Measurements from ENCODE around the gene AZU1.
"Not testable (repeated sequence)": the region's sequence is repeated elsewhere in the genome, so short reads cannot be mapped to it uniquely, and the experiment has no call there.

The AZU1 gene

DNA sequence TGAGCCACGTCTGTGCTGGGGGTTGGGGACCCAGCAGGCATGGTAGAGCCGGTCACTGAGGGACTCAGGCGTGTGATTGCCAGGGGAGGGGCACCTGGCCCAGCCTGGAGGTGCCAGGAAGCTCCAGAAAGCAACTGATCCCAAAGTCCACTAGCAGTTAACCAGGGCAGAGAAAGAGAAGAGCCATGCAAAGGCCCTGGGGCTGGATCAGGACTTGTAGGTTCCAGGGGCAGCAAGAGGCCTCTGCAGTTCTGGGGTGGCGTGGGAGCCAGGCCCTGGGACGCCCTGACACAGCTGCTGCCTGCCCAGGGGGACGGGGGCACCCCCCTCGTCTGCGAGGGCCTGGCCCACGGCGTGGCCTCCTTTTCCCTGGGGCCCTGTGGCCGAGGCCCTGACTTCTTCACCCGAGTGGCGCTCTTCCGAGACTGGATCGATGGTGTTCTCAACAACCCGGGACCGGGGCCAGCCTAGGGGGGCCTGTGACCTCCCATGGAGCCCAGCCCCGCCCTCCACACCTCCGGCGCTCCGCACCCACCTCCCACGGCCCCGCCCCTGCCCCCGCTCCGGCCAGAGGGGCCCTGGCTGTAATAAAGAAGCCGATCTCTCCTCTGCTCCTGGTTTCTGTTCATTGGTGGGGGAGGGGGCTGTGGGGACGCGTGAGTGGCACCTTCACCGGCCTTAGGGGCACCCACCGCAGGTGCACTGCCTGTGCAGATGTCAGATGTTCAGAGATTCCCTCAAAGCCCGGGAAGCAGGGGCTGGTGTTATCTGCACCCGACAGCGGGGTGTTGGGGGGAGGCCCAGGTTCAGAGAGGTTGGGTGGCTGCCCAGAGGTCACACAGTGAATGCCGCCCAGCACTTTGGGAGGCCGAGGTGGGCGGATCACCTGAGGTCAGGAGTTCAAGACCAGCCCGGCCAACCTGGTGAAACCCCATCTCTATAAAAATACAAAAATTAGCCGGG lies 4.1 kb downstream of the AZU1 start:
- DNase-seq = no peak

DNA sequence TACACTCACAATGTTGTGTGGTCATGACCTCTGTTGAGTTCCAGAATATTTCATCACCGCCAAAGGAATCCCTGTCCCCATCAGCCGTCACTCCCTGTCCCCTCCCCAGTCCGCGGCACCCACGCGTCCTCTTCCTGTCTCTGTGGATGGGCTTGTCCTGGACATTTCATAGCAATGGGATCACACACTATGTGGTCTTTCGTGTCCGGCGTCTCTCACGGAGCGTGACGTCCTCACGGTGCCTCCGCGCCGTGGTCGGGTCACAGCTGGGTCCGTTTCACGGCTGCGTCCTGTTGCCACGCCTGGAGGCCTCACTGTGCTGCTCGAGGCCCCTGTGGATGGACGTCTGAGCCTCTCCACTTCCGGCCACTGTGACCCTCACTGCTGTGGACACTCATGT lies 6.6 kb downstream of the AZU1 start:
- DNase-seq = no peak

DNA sequence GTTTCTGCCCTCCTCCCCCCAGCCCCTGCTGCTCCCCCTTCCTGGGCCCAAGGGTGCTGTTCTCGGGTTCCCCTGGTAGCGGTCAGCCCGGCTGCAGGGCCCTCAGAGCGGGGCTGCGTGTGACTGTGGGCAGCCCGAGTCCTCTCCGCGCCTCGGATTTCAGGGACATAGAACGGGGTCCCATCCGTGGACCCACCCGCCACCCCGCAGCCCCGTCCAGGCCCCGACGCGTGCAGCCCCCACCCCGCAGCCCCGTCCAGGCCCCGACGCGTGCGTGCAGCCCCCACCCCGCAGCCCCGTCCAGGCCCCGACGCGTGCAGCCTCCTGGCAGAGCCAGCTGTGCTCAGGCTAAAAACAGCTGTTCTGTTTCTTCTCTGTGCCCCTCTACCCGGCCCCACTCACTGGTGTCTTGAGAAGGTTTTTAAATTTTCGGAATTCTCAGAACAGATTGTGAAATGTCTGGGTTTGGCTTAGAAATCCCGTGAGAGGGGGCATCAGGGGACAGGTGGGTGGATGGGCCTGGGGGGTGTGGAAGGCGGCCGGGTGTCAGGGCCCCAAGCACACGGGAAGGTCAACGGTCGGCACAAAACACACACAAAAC lies 7.7 kb downstream of the AZU1 start:
- no peak for DNase-seq

DNA sequence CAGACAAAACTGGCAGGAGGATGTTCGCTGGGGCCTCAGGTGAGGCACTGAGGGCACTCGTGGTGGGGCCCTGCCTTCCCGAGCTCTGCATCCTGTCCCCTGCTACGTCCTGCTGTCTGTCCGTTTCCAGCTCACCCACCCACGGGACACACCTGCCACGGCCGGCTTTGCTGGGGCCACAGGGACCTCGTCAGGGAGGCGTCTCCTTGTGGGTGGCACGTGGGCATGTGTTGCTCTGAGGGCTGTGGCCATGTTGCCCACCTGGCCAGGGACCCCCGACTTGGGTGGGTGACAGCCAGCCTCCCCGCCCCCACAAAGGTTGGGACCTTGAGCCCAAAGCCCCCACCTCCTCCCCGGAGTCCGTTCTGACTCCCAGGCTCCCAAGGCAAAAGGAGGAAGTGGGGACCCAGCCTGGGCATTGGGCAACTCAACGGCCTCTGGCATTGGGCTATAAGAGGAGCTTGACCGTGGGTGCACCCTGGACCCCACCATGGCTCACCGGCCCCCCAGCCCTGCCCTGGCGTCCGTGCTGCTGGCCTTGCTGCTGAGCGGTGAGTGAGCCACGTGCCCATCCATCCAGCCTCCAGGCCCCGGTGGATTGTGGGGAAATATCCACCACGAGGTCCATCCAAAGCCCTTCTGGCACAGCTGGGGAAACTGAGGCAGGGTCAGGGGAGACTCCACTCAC lies 13.0 kb downstream of the AZU1 start, which contains the start of gene PRTN3:
Gene PRTN3, plus strand, starts transcription at position 481 of the 688 bp plus-strand sequence. Its CDS starts 10 bp downstream, at position 491.
- no peak for DNase-seq

DNA sequence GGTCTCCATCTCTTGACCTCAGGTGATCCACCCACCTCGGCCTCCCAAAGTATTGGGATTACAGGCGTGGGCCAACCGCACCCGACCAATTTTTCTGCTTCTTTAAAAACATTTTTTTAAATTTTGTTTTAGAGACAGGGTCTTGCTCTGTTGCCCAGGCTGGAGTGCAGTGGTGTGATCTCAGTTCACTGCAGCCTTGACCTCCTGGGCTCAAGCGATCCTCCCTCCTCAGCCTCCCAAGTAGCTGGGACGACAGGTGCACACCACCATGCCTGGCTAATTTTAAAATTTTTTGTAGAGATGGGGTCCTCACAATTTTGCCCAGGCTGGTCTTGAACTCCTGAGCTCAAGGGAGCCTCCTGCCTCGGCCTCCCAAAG lies 15.2 kb downstream of the AZU1 start:
- not testable (repeated sequence) for DNase-seq

DNA sequence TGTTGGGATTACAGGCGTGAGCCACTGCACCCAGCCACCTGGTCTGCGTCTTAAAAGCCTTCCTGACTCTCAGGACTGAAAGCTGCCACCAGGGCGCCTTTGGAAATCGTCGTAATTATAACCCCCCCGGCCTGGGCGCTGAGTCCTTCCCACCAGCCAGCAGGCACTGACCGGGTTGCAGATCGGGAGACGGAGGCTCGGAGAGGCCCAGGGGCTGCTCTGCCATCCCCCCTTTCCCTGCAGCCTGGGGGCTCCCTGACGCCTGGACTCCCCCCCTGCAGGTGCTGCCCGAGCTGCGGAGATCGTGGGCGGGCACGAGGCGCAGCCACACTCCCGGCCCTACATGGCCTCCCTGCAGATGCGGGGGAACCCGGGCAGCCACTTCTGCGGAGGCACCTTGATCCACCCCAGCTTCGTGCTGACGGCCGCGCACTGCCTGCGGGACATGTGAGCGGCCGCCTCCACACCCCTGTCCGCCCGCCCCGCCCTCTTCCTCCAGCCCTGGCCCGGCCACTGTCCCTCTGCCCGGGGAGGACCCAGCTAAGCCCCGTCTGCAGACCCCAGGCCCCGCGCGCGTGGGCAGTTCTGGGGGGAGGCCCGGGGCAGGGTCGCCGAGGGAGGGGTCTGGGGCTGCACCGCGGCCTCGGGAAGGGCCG lies 15.7 kb downstream of the AZU1 start:
- DNase-seq = no peak

DNA sequence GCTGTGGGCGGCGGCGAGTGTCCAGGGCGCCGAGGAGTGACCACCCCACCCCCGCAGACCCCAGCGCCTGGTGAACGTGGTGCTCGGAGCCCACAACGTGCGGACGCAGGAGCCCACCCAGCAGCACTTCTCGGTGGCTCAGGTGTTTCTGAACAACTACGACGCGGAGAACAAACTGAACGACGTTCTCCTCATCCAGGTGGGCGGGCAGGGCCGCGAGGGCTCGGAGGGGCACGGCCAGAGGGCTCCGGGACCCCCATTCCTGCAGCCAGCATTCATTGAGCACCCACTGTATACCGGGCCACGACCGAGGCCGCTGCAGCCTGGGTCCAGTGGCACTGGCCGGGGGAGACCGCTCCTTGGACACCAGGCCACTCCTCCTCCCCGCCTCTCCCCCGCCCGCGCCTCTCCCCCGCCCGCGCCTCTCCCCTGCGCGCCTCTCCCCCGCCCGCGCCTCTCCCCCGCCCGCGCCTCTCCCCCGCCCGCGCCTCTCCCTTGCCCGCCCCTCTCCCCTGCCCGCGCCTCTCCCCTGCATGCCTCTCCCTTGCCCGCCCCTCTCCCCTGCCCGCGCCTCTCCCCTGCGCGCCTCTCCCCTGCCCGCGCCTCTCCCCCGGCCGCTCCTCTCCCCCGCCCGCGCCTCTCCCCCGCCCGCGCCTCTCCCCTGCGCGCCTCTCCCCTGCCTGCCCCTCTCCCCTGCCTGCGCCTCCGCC lies 16.4 kb downstream of the AZU1 start:
- DNase-seq = no peak

DNA sequence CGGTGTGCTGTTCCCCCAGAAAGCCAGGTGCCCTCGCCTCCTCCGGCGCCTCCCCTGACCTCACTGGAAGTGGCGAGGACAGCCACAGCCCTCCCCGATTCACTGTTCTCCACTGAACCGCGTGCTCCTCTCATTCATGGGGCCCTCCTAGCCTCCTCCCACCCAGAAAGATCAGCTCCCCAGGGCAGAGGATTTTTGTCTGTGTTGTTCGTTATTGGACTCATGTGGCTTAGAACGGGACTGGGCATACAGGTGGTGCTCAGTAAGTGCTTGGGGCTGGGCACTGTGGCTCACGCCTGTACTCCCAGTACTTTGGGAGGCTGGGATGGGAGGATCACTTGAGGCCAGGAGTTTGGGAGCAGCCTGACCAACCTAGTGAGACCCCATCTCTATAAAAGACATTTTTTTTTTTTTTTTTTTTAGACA lies 16.9 kb downstream of the AZU1 start:
- no peak for DNase-seq

DNA sequence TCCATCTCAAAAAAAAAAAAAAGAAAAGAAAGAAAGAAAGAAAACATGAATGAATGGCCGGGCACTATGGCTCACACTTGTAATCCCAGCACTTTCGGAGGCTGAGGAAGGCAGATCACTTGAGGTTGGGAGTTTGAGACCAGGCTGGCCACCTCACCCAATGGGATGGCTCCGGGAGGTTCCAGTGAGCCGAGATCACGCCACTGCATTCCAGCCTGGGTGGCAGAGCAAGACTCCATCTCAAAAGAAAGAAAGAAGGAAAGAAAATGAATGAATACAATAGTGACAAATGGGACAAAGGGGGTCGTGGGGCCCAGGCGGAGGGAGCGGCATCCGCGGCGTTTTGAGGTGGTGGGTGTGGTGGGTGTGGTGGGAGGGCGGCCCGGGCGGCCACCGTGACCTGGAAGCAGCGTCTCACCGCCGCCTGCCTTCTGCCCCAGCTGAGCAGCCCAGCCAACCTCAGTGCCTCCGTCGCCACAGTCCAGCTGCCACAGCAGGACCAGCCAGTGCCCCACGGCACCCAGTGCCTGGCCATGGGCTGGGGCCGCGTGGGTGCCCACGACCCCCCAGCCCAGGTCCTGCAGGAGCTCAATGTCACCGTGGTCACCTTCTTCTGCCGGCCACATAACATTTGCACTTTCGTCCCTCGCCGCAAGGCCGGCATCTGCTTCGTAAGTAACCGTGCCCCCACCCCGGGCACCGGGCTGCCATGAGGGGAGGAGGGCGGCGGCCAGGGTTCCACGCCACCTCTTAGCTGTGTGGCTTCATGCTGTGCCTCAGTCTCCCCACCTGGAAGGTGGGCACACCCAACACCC lies 18.3 kb downstream of the AZU1 start:
- no peak for DNase-seq

DNA sequence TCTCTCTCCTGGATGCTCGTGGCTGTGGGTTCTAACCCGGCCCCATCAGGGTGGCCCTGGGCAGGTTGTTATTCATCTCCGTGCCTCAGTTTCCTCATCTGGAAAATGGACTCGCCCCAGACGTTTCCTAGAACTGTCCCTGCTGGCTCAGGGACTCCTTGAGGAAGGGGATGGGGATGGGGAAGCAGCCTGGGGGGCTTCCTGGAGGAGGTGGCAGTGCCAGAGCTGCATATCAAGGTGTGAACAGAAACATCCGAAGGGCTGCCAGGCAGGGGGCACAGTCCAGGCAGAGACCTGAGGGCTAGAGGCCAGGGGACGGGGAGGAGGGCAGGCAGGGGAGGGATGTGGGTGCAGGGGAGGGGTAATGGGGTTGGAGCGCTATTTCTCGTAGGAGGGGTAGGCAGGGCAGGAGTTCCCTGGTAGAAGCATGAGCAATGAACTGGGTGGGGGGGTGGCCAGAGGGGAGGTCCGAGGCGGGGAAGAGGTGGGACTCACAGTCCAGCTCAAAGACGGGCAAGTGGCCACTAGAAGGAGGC lies 20.8 kb downstream of the AZU1 start:
- no peak for DNase-seq

DNA sequence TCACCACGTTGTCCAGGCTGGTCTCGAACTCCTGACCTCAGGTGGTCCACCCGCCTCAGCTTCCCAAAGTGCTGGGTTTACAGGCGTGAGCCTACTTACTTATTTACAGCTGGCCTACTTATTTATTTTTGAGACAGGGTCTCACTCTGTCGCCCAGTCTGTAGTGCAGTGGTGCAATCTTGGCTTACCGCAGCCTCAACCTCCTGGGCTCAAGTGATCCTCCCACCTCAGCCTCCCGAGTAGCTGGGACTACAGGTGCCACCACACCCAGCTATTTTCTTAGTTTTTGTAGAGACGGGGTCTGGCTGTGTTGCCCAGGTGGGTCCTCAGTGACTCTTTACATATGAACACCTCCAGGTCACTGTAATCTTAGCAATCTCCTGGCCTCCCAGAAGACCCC lies 21.6 kb downstream of the AZU1 start:
- not testable (repeated sequence) for DNase-seq

DNA sequence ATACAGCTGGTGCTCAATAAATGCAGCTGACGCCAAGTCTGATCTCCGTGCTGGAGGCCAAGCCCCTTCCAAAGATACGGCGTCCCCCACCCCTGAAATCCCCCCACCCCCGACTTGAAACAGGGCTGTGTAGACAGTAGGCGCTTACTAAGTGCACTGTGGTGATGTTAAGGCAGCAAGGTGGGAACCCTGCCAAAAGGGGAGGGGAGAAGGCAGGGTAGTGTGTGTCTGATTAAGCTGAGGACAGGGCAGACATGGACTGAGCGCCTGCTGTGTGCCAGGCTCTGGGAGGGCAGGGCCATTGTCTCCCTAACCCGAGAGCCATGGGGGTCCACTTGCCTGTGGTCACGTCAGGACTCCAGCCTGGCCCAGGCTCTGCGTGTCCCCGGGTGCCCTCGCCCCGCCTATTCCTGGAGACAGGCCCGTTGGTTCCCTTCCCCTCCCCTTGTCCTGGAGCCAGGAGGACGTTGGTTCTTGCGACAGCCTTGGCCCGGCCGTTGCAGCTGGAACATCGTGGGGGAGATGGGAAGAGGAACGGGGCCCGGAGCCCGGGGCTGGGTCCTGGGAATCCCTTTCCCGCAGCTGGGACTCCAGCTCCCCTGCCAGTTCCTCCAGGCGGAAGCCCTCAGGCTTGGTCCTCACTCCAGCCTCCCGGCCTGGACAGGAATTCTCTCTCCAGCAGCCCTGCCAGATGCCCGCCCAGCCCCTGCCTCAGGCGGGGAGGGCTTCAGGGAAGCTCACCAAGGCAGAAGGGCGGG lies 22.8 kb downstream of the AZU1 start:
- no peak for DNase-seq

DNA sequence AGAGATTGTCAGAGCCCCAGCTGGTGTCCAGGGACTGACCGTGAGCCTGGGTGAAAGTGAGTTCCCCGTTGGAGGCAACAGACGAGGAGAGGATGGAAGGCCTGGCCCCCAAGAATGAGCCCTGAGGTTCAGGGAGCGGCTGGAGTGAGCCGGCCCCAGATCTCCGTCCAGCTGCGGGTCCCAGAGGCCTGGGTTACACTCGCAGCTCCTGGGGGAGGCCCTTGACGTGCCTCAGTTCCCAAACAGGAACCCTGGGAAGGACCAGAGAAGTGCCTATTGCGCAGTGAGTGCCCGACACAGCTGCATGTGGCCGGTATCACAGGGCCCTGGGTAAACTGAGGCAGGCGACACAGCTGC lies 23.3 kb downstream of the AZU1 start:
- no peak for DNase-seq

DNA sequence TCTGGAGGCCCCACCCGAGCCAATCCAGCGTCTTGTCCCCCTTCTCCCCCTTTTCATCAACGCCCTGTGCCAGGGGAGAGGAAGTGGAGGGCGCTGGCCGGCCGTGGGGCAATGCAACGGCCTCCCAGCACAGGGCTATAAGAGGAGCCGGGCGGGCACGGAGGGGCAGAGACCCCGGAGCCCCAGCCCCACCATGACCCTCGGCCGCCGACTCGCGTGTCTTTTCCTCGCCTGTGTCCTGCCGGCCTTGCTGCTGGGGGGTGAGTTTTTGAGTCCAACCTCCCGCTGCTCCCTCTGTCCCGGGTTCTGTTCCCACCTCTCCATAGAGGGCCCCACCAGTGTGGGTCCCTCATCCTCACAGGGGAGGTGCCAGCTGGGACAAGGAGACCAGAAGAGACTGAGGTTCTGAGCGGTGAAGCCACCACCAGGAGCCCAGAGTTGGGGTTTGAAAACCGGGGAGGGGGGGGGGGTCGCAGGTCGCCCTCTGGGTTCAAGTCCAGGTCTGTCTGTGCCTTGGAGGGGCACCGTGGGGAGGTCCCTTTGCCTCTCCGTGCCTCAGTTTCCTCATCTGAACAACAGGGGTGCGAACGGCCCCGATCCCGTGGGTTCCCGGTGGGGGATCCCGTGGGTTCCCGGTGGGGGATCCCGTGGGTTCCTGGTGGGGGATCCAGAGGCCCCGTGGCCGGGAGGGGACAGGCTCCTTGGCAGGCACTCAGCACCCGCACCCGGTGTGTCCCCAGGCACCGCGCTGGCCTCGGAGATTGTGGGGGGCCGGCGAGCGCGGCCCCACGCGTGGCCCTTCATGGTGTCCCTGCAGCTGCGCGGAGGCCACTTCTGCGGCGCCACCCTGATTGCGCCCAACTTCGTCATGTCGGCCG lies 24.7 kb downstream of the AZU1 start, which contains the start of gene ELANE:
Gene ELANE, plus strand, starts transcription at position 168 of the 878 bp plus-strand sequence. Its CDS starts 26 bp downstream, at position 194.
- no peak for DNase-seq

DNA sequence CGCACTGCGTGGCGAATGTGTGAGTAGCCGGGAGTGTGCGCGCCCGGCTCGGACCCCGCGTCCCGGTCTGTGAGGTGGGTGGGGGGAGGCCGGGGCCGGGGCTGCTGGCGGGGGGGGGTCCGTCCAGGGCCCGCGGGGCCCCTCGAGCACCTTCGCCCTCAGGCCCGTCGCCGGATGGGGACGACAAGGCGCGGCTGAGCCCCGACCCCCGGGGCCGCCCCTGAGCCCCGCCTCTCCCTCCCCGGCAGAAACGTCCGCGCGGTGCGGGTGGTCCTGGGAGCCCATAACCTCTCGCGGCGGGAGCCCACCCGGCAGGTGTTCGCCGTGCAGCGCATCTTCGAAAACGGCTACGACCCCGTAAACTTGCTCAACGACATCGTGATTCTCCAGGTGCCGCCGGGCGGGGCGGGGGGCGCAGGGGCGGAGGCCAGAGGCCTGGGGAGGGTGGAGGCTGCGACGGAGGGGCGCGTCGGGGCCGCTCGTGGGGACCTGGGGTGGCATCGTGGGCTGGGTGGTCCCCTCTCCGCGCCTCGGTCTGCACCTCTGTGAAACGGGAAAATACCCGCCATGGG lies 25.5 kb downstream of the AZU1 start:
- no peak for DNase-seq

DNA sequence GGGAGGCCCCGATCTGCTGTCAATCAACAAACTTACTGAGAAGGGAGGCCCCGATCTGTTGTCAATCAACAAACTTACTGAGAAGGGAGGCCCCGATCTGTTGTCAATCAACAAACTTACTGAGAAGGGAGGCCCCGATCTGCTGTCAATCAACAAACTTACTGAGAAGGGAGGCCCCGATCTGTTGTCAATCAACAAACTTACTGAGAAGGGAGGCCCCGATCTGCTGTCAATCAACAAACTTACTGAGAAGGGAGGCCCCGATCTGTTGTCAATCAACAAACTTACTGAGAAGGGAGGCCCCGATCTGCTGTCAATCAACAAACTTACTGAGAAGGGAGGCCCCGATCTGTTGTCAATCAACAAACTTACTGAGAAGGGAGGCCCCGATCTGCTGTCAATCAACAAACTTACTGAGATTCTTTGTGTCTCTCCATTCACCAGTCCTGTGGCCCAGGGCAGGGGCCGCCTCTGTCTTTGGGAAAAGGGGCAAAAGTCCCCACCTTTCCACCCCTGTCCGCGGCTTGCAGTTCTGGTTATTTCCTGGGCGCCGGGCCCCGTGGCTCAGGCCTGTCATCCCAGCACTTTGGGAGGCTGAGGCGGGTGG lies 26.1 kb downstream of the AZU1 start:
- DNase-seq = not testable (repeated sequence)

DNA sequence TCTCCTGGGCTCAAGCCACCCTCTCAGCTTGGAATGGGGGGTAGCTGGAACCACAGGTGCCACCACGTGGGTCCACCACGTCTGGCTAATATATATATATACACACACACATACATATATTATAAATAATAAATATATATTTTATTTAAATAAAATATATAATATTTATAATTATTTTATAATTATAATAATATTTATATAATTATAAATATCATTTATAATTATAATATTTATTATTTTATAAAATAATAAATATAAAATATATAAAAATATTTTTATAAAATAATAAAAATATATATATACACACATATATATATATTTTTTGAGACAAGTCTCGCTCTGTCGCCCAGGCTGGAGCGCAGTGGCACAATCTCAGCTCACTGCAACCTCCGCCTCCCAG lies 26.9 kb downstream of the AZU1 start:
- DNase-seq = no peak

DNA sequence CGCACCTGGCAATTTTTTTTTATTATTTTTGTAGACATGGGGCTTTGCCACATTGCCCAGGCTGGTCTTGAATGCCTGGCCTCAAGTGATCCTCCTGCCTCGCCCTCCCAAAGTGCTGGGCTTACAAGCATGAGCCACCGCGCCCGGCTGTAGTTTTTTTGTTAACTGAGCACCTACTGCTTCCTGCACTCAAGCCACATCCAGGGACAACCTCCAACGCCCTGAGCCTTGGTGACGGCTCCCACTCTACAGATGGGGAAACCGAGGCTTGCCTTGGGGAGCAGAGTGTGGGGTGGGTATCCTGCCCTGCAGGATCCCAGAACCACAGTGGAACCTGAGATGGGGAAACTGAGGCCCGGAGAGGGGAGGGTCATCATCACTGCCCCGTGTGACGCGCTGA lies 27.5 kb downstream of the AZU1 start:
- DNase-seq = no peak
